Rectal smooth muscle tissue (tissue), 1 donor: Measurements from ENCODE around the gene ALDH16A1.
A peak's percentile ranks its signal among the peaks of the same experiment; 100 is the strongest.

Source experiments
- H3K27ac ChIP-seq: one replicate; pipeline ENCODE4 v1.7.0; 2013; ENCODE audit warnings: low read depth, low read length, inconsistent platforms
- H3K27me3 ChIP-seq: one replicate; pipeline ENCODE4 v1.7.0; 2013; ENCODE audit warnings: low read length; ENCODE audit not compliant: control insufficient read depth, insufficient read depth
- H3K36me3 ChIP-seq: one replicate; pipeline ENCODE4 v1.7.0; 2013; ENCODE audit warnings: low read length; ENCODE audit not compliant: control insufficient read depth, insufficient read depth
- H3K4me1 ChIP-seq: one replicate; pipeline ENCODE4 v1.7.0; 2013; ENCODE audit warnings: low read length; ENCODE audit not compliant: control insufficient read depth, insufficient read depth
- H3K4me3 ChIP-seq: one replicate; pipeline ENCODE4 v1.7.0; 2013; ENCODE audit warnings: low read length
- H3K9ac ChIP-seq: one replicate; pipeline ENCODE4 v1.7.0; 2013; ENCODE audit warnings: low read length

The ALDH16A1 gene

DNA sequence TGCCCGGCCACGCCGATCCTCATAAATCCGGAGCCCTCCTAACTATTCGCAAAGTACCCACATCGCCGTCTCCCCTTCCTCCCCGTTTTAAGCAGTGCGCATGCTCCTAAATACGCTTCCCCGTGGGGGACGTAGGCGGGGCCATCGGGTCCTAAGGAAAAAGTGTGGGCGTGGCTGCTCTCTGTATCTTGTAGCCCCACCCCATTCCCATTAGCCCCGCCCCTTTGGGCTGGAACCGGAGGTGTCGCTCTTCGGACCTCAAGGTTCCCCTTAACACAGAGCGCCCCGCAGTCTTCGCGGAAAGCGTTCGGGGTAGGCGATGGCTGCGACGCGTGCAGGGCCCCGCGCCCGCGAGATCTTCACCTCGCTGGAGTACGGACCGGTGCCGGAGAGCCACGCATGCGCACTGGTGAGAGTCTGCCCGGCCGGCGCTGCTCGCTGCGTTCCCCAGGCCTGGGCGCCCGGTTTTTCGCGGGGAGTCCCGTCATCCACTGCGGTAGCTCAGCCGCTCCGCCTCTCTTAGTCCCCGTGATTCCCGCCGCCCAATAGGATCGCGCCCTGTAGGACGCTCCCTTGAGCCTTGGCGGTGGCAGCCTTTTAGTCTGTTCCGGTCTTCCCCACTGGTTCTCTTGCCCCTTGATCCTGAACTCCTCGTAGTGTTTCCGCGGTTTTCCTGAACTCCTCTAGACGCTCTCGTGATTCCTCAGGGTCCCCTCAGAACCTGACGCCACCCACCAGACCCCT lies at the start of gene ALDH16A1:
TSS of gene ALDH16A1 (plus strand) at position 213 of the 744 bp plus-strand sequence. CDS start at position 320, 107 bp downstream.
- no peaks in the 10 kb centered on the region for H3K27me3 ChIP-seq
- no peaks in the 10 kb centered on the region for H3K36me3 ChIP-seq
- H3K27ac ChIP-seq = peak within 1 kb of the TSS; percentile 99
- peak within 1 kb of the TSS; percentile 93 for H3K4me3 ChIP-seq
- H3K4me1 ChIP-seq = peaks cover 7% of the 10 kb centered on the region
- H3K9ac ChIP-seq = peak within 1 kb of the TSS; percentile 94

DNA sequence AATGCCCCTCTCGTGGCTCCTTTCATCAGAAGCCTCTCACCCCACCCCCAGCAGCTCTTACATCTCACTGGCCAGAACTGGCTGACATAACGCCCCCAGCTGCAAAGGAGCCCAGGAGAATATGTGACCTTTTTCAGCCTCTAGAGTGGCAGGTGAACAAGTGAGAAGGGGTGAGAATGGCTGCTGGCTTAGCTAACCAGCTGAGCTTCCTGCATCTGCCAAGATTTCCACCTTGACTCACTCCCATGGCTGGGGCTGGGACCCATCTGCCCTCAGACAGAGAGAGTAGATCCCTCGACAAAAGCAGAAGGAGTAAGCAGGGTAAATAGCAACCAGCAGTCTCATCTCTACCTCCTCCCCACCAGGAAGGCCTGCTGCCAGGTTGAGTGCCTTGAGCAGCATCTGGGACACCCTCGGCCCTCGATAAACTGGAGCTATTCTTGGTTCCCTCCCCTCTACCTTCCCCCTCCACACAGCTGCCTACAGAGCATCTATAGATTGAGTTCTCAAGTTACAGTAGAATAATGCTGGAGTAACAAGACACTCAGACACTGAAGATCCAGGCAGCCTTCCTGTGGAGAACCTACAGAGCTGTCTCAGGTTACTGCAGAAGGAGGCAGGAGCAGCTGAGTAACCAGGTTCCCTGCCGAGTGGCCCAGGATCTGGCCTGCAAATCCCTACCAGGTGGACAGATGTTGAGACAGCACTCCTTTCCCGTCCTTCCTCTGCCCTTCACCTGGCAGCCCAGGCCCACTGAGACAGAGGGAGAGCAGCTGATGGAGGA lies 49.4 kb upstream of the ALDH16A1 start:
- no peaks in the 10 kb centered on the region for H3K27me3 ChIP-seq
- H3K9ac ChIP-seq = no peak overlapping the region
- H3K27ac ChIP-seq = no peak overlapping the region
- H3K36me3 ChIP-seq = no peaks in the 10 kb centered on the region
- H3K4me1 ChIP-seq = no peaks in the 10 kb centered on the region
- no peak overlapping the region for H3K4me3 ChIP-seq

- H3K4me3 ChIP-seq = no peak overlapping the region
- H3K27ac ChIP-seq = no peak overlapping the region
- no peaks in the 10 kb centered on the region for H3K36me3 ChIP-seq
- no peaks in the 10 kb centered on the region for H3K4me1 ChIP-seq
- no peaks in the 10 kb centered on the region for H3K27me3 ChIP-seq
- H3K9ac ChIP-seq = no peak overlapping the region
Measured at GRCh38 chr19:49407079-49407478, 45.9 kb upstream of the ALDH16A1 start.

DNA sequence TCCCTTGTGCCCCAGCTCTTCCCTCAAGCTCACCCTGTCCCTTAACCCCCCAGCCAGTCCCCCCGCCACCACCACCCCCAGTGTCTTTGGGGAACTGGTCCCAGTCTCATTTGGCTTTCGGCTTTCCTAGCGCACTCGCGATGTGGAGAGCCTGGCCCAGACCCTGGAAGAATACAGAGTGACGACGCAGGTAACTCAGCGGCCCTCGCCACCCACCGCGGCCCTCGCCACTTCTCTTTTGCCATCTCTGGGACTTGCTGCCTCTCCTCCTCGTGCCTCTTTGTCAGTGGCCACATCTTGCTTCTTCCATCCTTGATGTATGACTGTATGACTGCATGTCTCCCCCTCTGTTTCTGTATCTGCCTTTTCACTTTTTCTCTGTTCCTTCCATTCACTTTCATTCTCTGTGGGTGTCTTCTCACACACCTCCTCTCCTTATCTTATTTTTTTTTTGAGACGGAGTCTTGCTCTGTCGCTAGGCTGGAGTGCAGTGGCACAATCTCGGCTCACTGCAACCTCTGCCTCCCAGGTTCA lies 45.5 kb upstream of the ALDH16A1 start:
- H3K4me3 ChIP-seq = no peak overlapping the region
- H3K9ac ChIP-seq = no peak overlapping the region
- no peaks in the 10 kb centered on the region for H3K36me3 ChIP-seq
- H3K4me1 ChIP-seq = no peaks in the 10 kb centered on the region
- H3K27ac ChIP-seq = no peak overlapping the region
- H3K27me3 ChIP-seq = no peaks in the 10 kb centered on the region

DNA sequence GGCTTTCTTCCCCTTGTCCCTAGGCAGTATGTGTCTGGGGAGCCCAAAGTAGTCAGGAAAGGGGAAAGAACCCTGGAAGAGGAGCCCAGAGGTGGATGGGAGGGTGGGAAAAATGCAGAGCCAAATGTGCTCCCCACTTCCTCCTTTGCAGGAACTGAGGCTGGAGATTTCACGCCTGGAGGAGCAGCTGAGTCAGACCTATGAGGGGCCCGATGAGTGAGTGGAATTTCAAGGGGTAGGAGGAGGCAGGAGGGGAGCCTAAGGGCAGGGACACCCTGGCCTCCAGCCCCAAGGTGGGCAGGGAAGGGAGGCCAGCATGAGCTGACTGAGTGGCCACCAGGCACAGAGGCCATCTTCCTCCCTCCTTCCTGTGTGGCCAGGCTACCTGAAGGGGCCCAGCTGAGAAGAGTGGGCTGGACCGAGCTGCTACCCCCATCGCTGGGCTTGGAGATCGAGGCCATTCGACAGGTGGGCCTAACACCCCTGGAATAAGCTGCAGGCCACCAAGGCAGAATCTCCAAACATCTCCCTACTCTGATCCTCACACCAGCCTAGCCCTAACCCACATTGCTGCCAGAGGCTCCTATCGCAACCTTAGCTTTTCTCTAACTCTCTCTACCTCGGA lies 44.1 kb upstream of the ALDH16A1 start:
- Histone ChIP-seq H3K27ac (no peak overlapping the region), H3K36me3 (no peaks in the 10 kb centered on the region), H3K4me1 (no peaks in the 10 kb centered on the region), H3K4me3 (no peak overlapping the region), H3K27me3 (no peaks in the 10 kb centered on the region), H3K9ac (no peak overlapping the region)

GRCh38 chr19:49409441-49410029 lies 43.5 kb upstream of the ALDH16A1 start:
- Histone ChIP-seq H3K27ac (no peak overlapping the region), H3K4me1 (no peaks in the 10 kb centered on the region), H3K9ac (no peak overlapping the region), H3K4me3 (no peak overlapping the region), H3K27me3 (no peaks in the 10 kb centered on the region), H3K36me3 (no peaks in the 10 kb centered on the region)

DNA sequence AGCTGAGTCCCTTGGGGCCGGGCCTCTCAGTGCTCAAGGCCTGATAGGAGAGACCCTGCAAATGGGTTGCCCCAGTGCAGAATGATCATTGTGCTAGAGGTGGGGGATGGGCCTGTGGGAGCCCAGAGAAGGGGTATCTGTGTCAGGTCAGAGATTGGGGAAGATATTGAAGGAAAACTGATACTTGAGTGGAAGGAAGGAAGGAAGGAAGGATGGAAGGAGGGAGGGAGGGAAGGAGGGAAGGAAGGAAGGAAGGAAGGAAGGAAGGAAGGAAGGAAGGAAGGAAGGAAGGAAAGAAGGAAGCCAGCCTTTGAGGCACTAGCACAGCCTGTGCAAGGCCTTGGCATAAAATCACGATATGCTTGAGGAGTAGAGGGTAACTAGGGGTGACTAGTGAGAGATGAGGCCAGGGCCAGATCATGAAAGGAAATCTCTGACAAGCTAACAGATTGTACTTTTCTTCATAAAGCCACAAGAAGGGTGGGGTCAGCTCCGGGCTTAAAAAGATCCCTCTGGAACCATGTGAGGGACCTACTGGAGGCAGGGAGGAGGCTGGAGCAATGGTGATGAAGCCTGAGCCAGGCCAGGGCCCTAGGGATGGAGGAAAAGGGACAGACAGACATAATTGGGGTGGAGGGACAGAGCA lies 41.2 kb upstream of the ALDH16A1 start:
- H3K27ac ChIP-seq = no peak overlapping the region
- no peaks in the 10 kb centered on the region for H3K36me3 ChIP-seq
- H3K4me1 ChIP-seq = no peaks in the 10 kb centered on the region
- H3K27me3 ChIP-seq = peaks cover 4% of the 10 kb centered on the region
- H3K9ac ChIP-seq = no peak overlapping the region
- H3K4me3 ChIP-seq = no peak overlapping the region

DNA sequence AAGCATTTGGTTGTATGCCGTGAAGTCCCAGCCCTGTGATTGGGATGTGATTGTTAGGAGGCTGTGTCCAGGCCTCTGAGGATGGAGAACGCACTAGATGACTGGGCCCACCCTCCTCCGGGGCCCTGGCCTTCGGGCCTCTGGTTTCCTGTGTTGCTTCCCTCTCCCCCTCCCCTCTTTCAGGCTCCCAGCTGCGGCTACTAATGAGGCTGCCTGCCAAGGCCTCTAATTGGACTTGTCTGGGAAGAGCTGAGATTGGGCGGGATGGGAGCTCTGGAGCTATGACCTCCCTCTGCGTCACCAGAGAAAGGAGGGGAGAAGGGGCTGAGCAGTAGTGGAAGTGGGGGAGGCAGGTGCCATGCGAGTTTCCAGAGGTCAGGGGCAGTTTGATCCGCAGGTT lies 39.7 kb upstream of the ALDH16A1 start:
- no peak overlapping the region for H3K4me3 ChIP-seq
- no peaks in the 10 kb centered on the region for H3K36me3 ChIP-seq
- no peak overlapping the region for H3K9ac ChIP-seq
- no peaks in the 10 kb centered on the region for H3K4me1 ChIP-seq
- no peak overlapping the region for H3K27ac ChIP-seq
- H3K27me3 ChIP-seq = peaks cover 8% of the 10 kb centered on the region

GRCh38 chr19:49414256-49414655 lies 38.8 kb upstream of the ALDH16A1 start:
- Histone ChIP-seq H3K27ac (no peak overlapping the region), H3K4me1 (no peaks in the 10 kb centered on the region), H3K9ac (no peak overlapping the region), H3K36me3 (no peaks in the 10 kb centered on the region), H3K4me3 (no peak overlapping the region), H3K27me3 (peaks cover 8% of the 10 kb centered on the region)

DNA sequence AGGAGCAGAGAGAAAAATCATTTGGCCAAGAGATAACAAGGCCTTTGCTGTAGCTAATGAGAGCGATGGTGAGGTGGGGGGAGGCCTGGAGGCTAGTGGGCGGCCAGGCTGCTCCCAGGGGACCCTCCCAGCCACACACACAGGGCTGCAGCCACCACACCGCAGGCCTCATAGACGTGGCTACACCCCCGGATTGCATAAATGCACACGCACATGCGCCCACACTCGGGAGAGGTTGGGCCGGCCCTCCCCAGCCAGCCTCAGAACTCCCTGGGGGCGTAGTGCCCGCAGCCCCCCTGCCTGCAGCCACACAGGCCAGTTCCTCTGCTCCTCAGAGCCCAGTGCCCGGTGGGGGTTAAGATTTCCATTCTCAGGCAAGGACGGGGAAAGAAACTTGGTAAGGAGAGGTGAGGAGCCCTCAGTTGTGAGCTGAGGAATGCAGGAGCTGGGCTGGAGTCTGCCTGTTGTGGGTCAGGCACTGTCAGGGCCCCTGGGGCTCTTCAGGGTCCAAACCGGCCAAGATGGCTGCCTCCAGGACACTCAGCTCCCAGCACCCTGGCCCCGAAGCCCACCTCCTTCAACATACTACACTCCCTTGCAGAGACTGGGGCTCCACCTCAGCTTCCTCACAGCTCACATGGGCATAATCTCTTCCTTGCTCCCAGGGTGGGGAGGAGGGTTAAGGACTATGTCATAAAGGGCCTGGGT lies 37.8 kb upstream of the ALDH16A1 start:
- Histone ChIP-seq H3K9ac (no peak overlapping the region), H3K4me1 (no peaks in the 10 kb centered on the region), H3K4me3 (no peak overlapping the region), H3K36me3 (no peaks in the 10 kb centered on the region), H3K27ac (no peak overlapping the region), H3K27me3 (peaks cover 14% of the 10 kb centered on the region)

GRCh38 chr19:49415810-49416200 lies 37.2 kb upstream of the ALDH16A1 start:
- no peak overlapping the region for H3K4me3 ChIP-seq
- H3K27ac ChIP-seq = no peak overlapping the region
- H3K27me3 ChIP-seq = peaks cover 19% of the 10 kb centered on the region
- H3K36me3 ChIP-seq = no peaks in the 10 kb centered on the region
- H3K9ac ChIP-seq = no peak overlapping the region
- H3K4me1 ChIP-seq = no peaks in the 10 kb centered on the region
